ENCODE data around the gene BACH1.

Gene BACH1

GRCh38 chr21:29387598-29387997 lies 88.9 kb downstream of the BACH1 start:
- TF ChIP-seq CTCF (IDR thresholded peaks at IDR 0.05; ENCODE audit: extremely low read depth, insufficient read depth, missing control alignments) = no peak
- DNase-seq (ENCODE audit: low spot score) = no peak
- in situ Hi-C loops (cut with MboI; ENCODE audit: low pct_unique_long_range_greater_than_20kb, low sequenced_read_pairs, unreplicated experiment) = no loop called here

GRCh38 chr21:29389136-29389535 lies 90.4 kb downstream of the BACH1 start:
- DNase-seq (ENCODE audit: low spot score) = no peak
- in situ Hi-C loops (cut with MboI; ENCODE audit: low pct_unique_long_range_greater_than_20kb, low sequenced_read_pairs, unreplicated experiment) = no loop called here
- no peak for TF ChIP-seq CTCF (IDR thresholded peaks at IDR 0.05; ENCODE audit: extremely low read depth, insufficient read depth, missing control alignments)

- no peak for TF ChIP-seq CTCF (IDR thresholded peaks at IDR 0.05; ENCODE audit: extremely low read depth, insufficient read depth, missing control alignments)
- in situ Hi-C loops (cut with MboI; ENCODE audit: low pct_unique_long_range_greater_than_20kb, low sequenced_read_pairs, unreplicated experiment) = no loop called here
- DNase-seq (ENCODE audit: low spot score) = no peak
Measured at GRCh38 chr21:29390778-29391177, 92.1 kb downstream of the BACH1 start.

- no peak for TF ChIP-seq CTCF (IDR thresholded peaks at IDR 0.05; ENCODE audit: extremely low read depth, insufficient read depth, missing control alignments)
- no peak for DNase-seq (ENCODE audit: low spot score)
- in situ Hi-C loops (cut with MboI; ENCODE audit: low pct_unique_long_range_greater_than_20kb, low sequenced_read_pairs, unreplicated experiment) = no loop called here
Measured at GRCh38 chr21:29394051-29394450, 95.3 kb downstream of the BACH1 start.
